PC-9 (cell line): Measurements from ENCODE around the gene ERVW-1.

Experiments
- EZH2 ChIP-seq: fragments of 200-600 bp; sonication (generic); IDR thresholded peaks from 2 replicates; pipeline ENCODE4 v1.8.0; 2017; ENCODE audit warnings: antibody characterized with exemption, low read depth
- TF ChIP-seq, protein P1 (sequence below): fragments of 200-600 bp; sonication (generic); conservative IDR thresholded peaks from 2 replicates; pipeline ENCODE4 v1.6.1; 2017; ENCODE audit warnings: mixed run types, antibody characterized with exemption, mild to moderate bottlenecking, moderate library complexity

DNA sequence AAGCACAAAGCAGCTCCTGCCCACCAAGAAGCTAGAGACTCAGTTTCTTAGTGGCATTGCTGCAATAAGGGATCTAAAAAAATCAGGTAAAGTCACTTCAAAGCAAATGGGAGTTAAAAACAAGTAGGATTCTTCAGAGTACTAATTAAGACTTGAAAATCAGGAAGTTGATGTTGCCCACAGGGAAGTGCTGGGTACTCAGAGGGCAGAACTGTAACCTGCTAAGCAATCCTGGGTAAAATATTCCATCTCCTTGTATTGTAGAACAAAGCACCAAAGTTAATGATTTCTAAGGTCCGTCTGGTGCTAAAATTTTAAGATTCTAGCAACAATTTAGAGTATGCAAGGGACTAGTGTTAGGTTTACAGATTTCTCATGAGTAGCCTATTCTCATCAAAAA is 42.3 kb upstream of the ERVW-1 start:
- TF ChIP-seq, protein P1, sequence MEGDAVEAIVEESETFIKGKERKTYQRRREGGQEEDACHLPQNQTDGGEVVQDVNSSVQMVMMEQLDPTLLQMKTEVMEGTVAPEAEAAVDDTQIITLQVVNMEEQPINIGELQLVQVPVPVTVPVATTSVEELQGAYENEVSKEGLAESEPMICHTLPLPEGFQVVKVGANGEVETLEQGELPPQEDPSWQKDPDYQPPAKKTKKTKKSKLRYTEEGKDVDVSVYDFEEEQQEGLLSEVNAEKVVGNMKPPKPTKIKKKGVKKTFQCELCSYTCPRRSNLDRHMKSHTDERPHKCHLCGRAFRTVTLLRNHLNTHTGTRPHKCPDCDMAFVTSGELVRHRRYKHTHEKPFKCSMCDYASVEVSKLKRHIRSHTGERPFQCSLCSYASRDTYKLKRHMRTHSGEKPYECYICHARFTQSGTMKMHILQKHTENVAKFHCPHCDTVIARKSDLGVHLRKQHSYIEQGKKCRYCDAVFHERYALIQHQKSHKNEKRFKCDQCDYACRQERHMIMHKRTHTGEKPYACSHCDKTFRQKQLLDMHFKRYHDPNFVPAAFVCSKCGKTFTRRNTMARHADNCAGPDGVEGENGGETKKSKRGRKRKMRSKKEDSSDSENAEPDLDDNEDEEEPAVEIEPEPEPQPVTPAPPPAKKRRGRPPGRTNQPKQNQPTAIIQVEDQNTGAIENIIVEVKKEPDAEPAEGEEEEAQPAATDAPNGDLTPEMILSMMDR: no peak
- TF ChIP-seq EZH2: no peak
